Measurements from ENCODE around the gene TRIP12. TPM values are rescaled to one million over a fixed set of nuclear protein-coding genes. Genes with fewer than 3 reads are reported as not detected.
"Not testable (repeated sequence)": the region's sequence is repeated elsewhere in the genome, so short reads cannot be mapped to it uniquely, and the experiment has no call there.

Gene TRIP12
- total and polyA plus RNA-seq, 4 experiments from 2014 or later = 14.5 to 224 (median 135) TPM

DNA sequence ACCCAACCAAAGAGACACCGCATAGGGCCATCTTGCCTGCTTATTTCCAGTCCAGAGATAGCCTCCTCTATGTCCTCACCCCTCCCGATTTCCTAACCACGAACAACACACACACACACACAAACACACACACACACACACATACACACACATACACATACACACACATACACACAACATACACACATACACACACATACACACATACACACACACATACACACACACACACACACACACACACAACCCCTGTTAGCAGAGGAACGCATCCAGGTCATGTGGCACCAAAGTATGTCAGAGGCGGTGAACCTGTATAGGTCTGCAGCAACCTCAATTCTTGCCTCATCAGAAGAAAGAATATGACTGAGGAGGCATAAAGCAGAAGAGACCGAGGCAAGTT lies 188.9 kb downstream of the TRIP12 start:
- Histone ChIP-seq H3K27me3 (ENCODE audit: insufficient read depth, low read length) (no peaks in the 10 kb centered on the region), H3K9me3 (ENCODE audit: control insufficient read depth in 1 of 2, low read length in 2 of 2) (no peaks in the 10 kb centered on the region), H3K36me3 (ENCODE audit: insufficient read depth, low read length) (no peaks in the 10 kb centered on the region), H3K4me3 (ENCODE audit: low read length in 2 of 2) (no peak overlapping the region), H3K4me1 (ENCODE audit: insufficient read depth, low read length) (no peaks in the 10 kb centered on the region), H3K27ac (ENCODE audit: low read depth, low read length) (no peak overlapping the region)
- CTCF ChIA-PET (ENCODE audit: partially characterized antibody) = no interaction called here
- Mint-ChIP-seq H3K27me3 (peaks cover 1 to 7% of the 10 kb centered on the region in 2 donors), H3K36me3 (peaks cover 0 to 2% of the 10 kb centered on the region in 2 donors), H3K4me1 (no peaks in the 10 kb centered on the region), H3K9me3 (peaks cover 3 to 14% (median 12%) of the 10 kb centered on the region in 8 donors), H3K4me3 (no peak overlapping the region), H3K27ac (no peak overlapping the region)
- intact Hi-C loops (cut with micrococcal nuclease) = no loop called here
- POLR2A ChIA-PET (ENCODE audit: partially characterized antibody) = no interaction called here
- DNase-seq = no peak

DNA sequence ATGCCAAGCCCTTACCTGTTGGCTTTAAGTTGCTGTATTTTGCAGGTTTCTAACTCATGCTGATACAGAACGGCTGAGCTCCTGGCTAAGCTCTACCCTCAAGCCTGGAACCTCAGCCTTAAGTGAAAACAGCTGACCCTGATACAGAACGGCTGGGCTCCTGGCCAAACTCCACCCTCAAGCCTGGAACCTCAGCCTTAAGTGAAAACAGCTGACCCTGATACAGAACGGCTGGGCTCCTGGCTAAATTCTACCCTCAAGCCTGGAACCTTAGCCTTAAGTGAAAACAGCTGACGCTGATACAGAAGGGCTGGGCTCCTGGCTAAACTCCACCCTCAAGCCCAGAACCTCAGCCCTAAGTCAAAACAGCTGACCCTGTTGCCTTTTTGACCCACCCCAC lies 189.9 kb downstream of the TRIP12 start:
- Histone ChIP-seq H3K27me3 (ENCODE audit: insufficient read depth, low read length) (no peaks in the 10 kb centered on the region), H3K9me3 (ENCODE audit: control insufficient read depth in 1 of 2, low read length in 2 of 2) (no peaks in the 10 kb centered on the region), H3K27ac (ENCODE audit: low read depth, low read length) (no peak overlapping the region), H3K4me3 (ENCODE audit: low read length in 2 of 2) (no peak overlapping the region), H3K4me1 (ENCODE audit: insufficient read depth, low read length) (no peaks in the 10 kb centered on the region), H3K36me3 (ENCODE audit: insufficient read depth, low read length) (no peaks in the 10 kb centered on the region)
- Mint-ChIP-seq H3K36me3 (no peaks in the 10 kb centered on the region), H3K4me1 (no peaks in the 10 kb centered on the region), H3K9me3 (peaks cover 0 to 5% (median 2%) of the 10 kb centered on the region in 8 donors), H3K27me3 (peaks cover 1 to 7% of the 10 kb centered on the region in 2 donors), H3K4me3 (no peak overlapping the region), H3K27ac (no peak overlapping the region)
- DNase-seq = no peak
- ChIA-PET POLR2A (ENCODE audit: partially characterized antibody) (no interaction called here), CTCF (ENCODE audit: partially characterized antibody) (no interaction called here)
- intact Hi-C loops (cut with micrococcal nuclease) = no loop called here

- no peak for DNase-seq
- H3K4me1 ChIP-seq (ENCODE audit: insufficient read depth, low read length) = no peaks in the 10 kb centered on the region
- peaks cover 0 to 2% (median 0%) of the 10 kb centered on the region in 8 donors for H3K9me3 Mint-ChIP-seq
- H3K4me3 ChIP-seq (ENCODE audit: low read length in 2 of 2) = no peak overlapping the region
- POLR2A ChIA-PET (ENCODE audit: partially characterized antibody) = no interaction called here
- no peaks in the 10 kb centered on the region for H3K36me3 Mint-ChIP-seq
- H3K36me3 ChIP-seq (ENCODE audit: insufficient read depth, low read length) = no peaks in the 10 kb centered on the region
- H3K27ac ChIP-seq (ENCODE audit: low read depth, low read length) = no peak overlapping the region
- no peak overlapping the region for H3K27ac Mint-ChIP-seq
- H3K4me3 Mint-ChIP-seq = no peak overlapping the region
- H3K9me3 ChIP-seq (ENCODE audit: control insufficient read depth in 1 of 2, low read length in 2 of 2) = no peaks in the 10 kb centered on the region
- no peaks in the 10 kb centered on the region for H3K4me1 Mint-ChIP-seq
- H3K27me3 Mint-ChIP-seq = peaks cover 1 to 9% of the 10 kb centered on the region in 2 donors
- CTCF ChIA-PET (ENCODE audit: partially characterized antibody) = no interaction called here
- H3K27me3 ChIP-seq (ENCODE audit: insufficient read depth, low read length) = no peaks in the 10 kb centered on the region
- intact Hi-C loops (cut with micrococcal nuclease) = no loop called here
Observed at GRCh38 chr2:229731363-229731762, 190.4 kb downstream of the TRIP12 start.

GRCh38 chr2:229728370-229728769 lies 193.4 kb downstream of the TRIP12 start:
- intact Hi-C loops (cut with micrococcal nuclease) = no loop called here
- Histone ChIP-seq H3K36me3 (ENCODE audit: insufficient read depth, low read length) (no peaks in the 10 kb centered on the region), H3K4me3 (ENCODE audit: low read length in 2 of 2) (no peak overlapping the region), H3K27ac (ENCODE audit: low read depth, low read length) (no peak overlapping the region), H3K27me3 (ENCODE audit: insufficient read depth, low read length) (no peaks in the 10 kb centered on the region), H3K4me1 (ENCODE audit: insufficient read depth, low read length) (no peaks in the 10 kb centered on the region), H3K9me3 (ENCODE audit: control insufficient read depth in 1 of 2, low read length in 2 of 2) (no peaks in the 10 kb centered on the region)
- DNase-seq = no peak
- Mint-ChIP-seq H3K4me1 (no peaks in the 10 kb centered on the region), H3K27ac (no peak overlapping the region), H3K9me3 (no peaks in the 10 kb centered on the region), H3K36me3 (no peaks in the 10 kb centered on the region), H3K27me3 (peaks cover 4 to 7% of the 10 kb centered on the region in 2 donors), H3K4me3 (no peak overlapping the region)
- ChIA-PET CTCF (ENCODE audit: partially characterized antibody) (no interaction called here), POLR2A (ENCODE audit: partially characterized antibody) (no interaction called here)

- Mint-ChIP-seq H3K36me3 (no peaks in the 10 kb centered on the region), H3K4me3 (no peak overlapping the region), H3K27ac (no peak overlapping the region), H3K27me3 (peaks cover 4% of the 10 kb centered on the region in 2 donors), H3K4me1 (no peaks in the 10 kb centered on the region), H3K9me3 (no peaks in the 10 kb centered on the region)
- H3K4me1 ChIP-seq (ENCODE audit: insufficient read depth, low read length) = no peaks in the 10 kb centered on the region
- no peaks in the 10 kb centered on the region for H3K9me3 ChIP-seq (ENCODE audit: control insufficient read depth in 1 of 2, low read length in 2 of 2)
- no peak overlapping the region for H3K4me3 ChIP-seq (ENCODE audit: low read length in 2 of 2)
- POLR2A ChIA-PET (ENCODE audit: partially characterized antibody) = no interaction called here
- no peaks in the 10 kb centered on the region for H3K36me3 ChIP-seq (ENCODE audit: insufficient read depth, low read length)
- intact Hi-C loops (cut with micrococcal nuclease) = no loop called here
- CTCF ChIA-PET (ENCODE audit: partially characterized antibody) = no interaction called here
- no peaks in the 10 kb centered on the region for H3K27me3 ChIP-seq (ENCODE audit: insufficient read depth, low read length)
- no peak overlapping the region for H3K27ac ChIP-seq (ENCODE audit: low read depth, low read length)
- no peak for DNase-seq
Observed at GRCh38 chr2:229726643-229727042, 195.2 kb downstream of the TRIP12 start.

DNA sequence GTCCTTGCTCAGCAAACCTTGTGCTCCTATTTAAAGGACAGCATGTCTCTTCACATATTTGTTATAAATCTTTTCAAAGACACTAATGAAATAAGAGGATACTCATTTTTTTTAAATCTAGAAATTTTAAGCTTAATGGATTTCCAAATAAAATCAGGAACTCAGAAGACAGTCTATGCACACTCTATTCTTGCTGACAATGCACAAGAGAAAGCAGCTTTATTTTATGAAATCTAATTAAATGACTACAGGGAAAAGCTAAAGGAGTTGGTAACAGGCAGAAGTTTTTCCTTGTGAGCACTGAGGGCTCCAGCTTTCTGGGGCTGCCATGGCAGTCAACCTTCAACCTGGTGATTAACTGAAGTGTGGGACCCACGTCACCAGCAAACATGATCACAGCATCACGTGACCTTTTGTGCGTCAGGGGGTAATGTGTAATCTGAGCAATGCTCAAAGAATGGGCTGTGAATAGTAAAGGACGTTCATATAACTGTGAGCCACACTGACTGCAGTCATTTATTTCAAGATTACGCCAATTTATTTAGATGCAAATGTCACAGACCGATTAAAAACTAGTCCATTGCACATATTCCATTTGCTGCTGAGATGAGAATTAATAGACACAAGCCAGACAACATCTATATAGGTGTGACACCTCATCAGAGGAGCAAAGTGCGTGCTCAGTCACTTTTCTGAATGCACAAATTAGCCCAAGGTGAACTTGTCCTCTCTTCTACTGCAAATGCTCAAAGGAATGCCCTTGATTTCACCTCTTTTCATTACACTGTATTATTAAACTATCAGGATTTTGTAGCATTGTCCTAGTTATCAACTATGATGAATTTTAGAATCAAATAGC lies 195.9 kb downstream of the TRIP12 start:
- ChIA-PET CTCF (ENCODE audit: partially characterized antibody) (no interaction called here), POLR2A (ENCODE audit: partially characterized antibody) (no interaction called here)
- Histone ChIP-seq H3K4me3 (ENCODE audit: low read length in 2 of 2) (no peak overlapping the region), H3K4me1 (ENCODE audit: insufficient read depth, low read length) (no peaks in the 10 kb centered on the region), H3K27ac (ENCODE audit: low read depth, low read length) (no peak overlapping the region), H3K36me3 (ENCODE audit: insufficient read depth, low read length) (no peaks in the 10 kb centered on the region), H3K27me3 (ENCODE audit: insufficient read depth, low read length) (no peaks in the 10 kb centered on the region), H3K9me3 (ENCODE audit: control insufficient read depth in 1 of 2, low read length in 2 of 2) (no peaks in the 10 kb centered on the region)
- no peak overlapping the region for H3K27ac Mint-ChIP-seq
- DNase-seq = no peak
- H3K4me3 Mint-ChIP-seq = no peak overlapping the region
- no peaks in the 10 kb centered on the region for H3K9me3 Mint-ChIP-seq
- H3K4me1 Mint-ChIP-seq = no peaks in the 10 kb centered on the region
- H3K27me3 Mint-ChIP-seq = peaks cover 2 to 4% of the 10 kb centered on the region in 2 donors
- intact Hi-C loops (cut with micrococcal nuclease) = no loop called here
- no peaks in the 10 kb centered on the region for H3K36me3 Mint-ChIP-seq

- H3K4me3 ChIP-seq (ENCODE audit: low read length in 2 of 2); H3K27ac Mint-ChIP-seq; CTCF ChIA-PET (ENCODE audit: partially characterized antibody); POLR2A ChIA-PET (ENCODE audit: partially characterized antibody); H3K36me3 ChIP-seq (ENCODE audit: insufficient read depth, low read length); H3K27me3 ChIP-seq (ENCODE audit: insufficient read depth, low read length); H3K27ac ChIP-seq (ENCODE audit: low read depth, low read length); H3K4me1 Mint-ChIP-seq; H3K4me3 Mint-ChIP-seq; intact Hi-C loops (cut with micrococcal nuclease); H3K4me1 ChIP-seq (ENCODE audit: insufficient read depth, low read length); DNase-seq; H3K9me3 Mint-ChIP-seq; H3K36me3 Mint-ChIP-seq; H3K9me3 ChIP-seq (ENCODE audit: control insufficient read depth in 1 of 2, low read length in 2 of 2): not testable (repeated sequence)
- peaks cover 9 to 14% of the 10 kb centered on the region in 2 donors for H3K27me3 Mint-ChIP-seq
Observed at GRCh38 chr2:229723192-229723591, 198.6 kb downstream of the TRIP12 start.

All from CD4-positive, alpha-beta memory T cell (primary cell).